ENCODE results near the gene RPS16. TPM values are rescaled to one million over a fixed set of nuclear protein-coding genes. Genes with fewer than 3 reads are reported as not detected.
A peak's percentile ranks its signal among the peaks of the same experiment; 100 is the strongest.

RPS16 gene
- total RNA-seq, 4 donors from 2014 or later = 1,048 to 1,762 (median 1,462) TPM

DNA sequence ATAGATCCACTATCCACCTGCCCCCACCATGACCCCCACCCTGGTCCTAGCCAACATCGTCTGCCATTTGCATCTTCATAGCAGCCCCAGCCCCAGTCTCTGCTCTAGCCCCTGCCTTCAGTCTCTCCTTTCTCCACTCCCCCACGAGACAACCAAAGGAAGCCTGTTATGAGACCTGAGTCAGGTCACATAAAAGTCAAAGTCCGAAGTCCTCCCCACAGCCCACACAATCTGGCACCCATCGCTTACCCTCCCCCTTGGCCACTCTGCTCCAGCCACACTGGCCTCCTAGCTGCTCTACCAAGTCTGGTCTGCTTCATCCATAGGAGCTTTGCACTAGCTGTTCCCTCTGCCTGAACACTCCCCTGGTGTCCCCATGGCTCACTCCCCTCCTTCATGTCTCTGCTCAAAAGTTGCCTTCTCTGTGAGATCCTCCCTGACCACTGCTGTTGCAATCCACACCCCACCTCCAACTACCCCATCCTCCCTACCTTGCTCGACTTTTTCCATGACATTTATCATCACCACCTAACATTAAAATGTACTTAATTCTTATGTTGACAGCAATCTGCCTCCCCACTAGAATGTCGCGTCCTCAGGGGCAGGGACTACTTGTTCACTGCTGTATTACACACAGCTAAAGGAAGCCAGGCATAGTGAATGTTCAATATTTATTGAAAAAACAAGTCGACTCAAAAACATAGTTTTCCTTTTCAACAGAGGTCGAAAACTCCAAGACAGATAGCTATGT is 24.5 kb downstream of the RPS16 start:
- H3K4me1 ChIP-seq = peaks cover 6 to 42% (median 32%) of the 10 kb centered on the region in 4 donors
- peaks cover 10 to 28% (median 18%) of the 10 kb centered on the region in 3 donors for H3K36me3 ChIP-seq
- DNase-seq (ENCODE audit: low spot score in 2 of 2) = peak in 1 of 2 donors; percentile 70
- H3K27me3 ChIP-seq = peaks cover 0 to 3% of the 10 kb centered on the region in 2 donors
- H3K9me3 ChIP-seq = no peaks in the 10 kb centered on the region
- peak overlapping the region; percentile 94 to 100 (median 100) for H3K27ac ChIP-seq
- no peak for TF ChIP-seq POLR2A (IDR thresholded peaks at IDR 0.05)
- TF ChIP-seq EP300 (IDR thresholded peaks at IDR 0.05) = peak in 1 of 2 donors; percentile 39
- peak overlapping the region; percentile 66 to 98 (median 88) for H3K4me3 ChIP-seq
- 12 to 16% methylated on average over 9 of the region's 9 CpGs for WGBS, 2 donors

DNA sequence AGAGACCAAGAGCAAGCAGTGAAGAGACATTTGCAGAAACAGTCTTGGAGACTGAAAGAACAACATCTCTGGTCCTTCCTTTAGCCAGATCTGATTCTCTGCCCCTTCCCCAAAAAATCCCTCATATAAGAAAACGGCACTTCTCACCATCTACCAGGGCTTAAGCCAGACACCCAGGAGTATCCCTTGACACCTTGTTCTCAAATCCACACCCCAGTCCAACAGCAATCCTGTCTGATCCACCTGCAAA is 25.0 kb downstream of the RPS16 start:
- WGBS, 2 donors = 29 to 38% methylated on average over 1 of the region's 1 CpG
- H3K4me1 ChIP-seq = peaks cover 6 to 44% (median 37%) of the 10 kb centered on the region in 4 donors
- no peaks in the 10 kb centered on the region for H3K9me3 ChIP-seq
- H3K27me3 ChIP-seq = peaks cover 0 to 3% of the 10 kb centered on the region in 2 donors
- peak overlapping the region; percentile 94 to 100 (median 100) for H3K27ac ChIP-seq
- H3K4me3 ChIP-seq = peak overlapping the region; percentile 66 to 98 (median 88)
- DNase-seq (ENCODE audit: low spot score in 2 of 2) = no peak
- TF ChIP-seq EP300 (IDR thresholded peaks at IDR 0.05) (no peak), POLR2A (IDR thresholded peaks at IDR 0.05) (no peak)
- TF ChIP-seq, protein P1, sequence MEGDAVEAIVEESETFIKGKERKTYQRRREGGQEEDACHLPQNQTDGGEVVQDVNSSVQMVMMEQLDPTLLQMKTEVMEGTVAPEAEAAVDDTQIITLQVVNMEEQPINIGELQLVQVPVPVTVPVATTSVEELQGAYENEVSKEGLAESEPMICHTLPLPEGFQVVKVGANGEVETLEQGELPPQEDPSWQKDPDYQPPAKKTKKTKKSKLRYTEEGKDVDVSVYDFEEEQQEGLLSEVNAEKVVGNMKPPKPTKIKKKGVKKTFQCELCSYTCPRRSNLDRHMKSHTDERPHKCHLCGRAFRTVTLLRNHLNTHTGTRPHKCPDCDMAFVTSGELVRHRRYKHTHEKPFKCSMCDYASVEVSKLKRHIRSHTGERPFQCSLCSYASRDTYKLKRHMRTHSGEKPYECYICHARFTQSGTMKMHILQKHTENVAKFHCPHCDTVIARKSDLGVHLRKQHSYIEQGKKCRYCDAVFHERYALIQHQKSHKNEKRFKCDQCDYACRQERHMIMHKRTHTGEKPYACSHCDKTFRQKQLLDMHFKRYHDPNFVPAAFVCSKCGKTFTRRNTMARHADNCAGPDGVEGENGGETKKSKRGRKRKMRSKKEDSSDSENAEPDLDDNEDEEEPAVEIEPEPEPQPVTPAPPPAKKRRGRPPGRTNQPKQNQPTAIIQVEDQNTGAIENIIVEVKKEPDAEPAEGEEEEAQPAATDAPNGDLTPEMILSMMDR (IDR thresholded peaks at IDR 0.05) = no peak
- peaks cover 10 to 23% (median 18%) of the 10 kb centered on the region in 3 donors for H3K36me3 ChIP-seq

DNA sequence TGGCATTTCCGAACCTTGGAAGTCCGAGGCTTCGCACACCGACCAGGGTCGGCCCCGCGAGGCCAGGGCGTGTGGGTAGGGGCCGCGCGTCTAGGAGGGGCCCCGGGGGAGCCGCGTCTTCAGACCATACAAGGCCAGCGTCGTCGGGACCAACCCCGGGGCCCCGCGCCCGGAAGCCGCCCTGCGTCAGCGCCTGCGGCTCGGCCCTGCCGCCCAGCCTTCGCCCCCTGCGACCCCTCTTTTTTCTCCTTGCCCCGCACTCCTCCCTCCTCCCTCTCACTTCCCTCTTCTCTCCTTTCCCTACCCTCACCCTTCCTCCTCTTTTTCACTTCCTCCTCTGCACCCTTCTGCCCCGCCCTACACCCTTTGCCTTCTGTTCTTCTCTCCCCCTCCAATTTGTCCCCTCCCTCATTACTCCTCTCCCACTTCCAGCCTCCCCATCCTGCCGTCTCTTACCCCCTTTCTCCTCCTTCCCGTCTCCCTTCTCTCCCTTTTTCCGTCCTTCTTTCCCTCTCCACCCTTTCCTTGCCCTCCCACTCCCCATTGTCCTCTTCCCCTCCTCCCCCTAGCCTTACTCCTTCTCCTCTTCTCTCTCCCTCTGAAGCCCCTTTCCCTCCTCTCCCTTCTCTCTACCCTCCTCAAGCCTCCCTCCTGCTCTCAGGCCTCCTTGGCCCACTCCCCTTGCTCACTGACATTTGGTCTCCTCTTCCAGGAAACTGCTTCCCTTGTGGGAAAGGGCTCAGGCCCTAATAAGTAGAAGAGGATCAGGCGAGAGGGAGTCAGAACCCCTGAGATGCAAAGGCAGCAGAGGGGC is 25.5 kb downstream of the RPS16 start:
- no peaks in the 10 kb centered on the region for H3K9me3 ChIP-seq

DNA sequence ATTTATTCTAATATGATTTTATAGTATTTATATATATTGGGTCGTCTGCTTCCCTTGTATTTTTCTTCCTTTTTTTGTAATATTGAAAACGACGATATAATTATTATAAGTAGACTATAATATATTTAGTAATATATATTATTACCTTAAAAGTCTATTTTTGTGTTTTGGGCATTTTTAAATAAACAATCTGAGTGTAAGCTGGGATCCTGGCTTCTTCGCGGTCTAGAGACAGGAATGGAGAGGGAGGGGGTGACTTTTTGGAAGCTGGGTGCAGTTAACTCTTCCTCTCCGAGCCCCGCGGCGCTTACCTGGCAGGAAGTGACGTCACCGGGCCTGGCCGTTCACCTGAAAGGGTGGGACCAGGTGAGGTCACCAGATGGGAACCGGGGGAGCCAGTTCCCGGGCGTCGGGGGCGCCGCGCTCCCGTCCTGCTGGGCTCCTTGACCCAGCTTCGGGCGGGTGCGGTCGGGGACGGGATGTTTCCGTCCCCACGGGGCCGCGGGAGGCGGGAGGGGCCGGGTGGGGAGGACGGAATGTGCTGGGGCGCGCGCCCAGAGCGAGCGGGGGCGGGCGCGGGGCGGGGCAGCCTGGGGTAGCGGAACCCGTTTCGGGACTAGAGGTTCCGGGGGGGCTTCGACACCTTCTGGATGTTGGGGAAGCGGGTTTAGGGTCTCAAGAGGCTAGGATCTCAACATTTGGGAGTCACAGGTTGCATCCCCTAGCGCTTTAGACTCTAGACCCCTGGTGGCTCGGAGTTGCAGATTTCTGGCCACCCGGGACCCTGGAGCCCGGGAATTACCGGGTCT is 26.3 kb downstream of the RPS16 start:
- H3K27me3 ChIP-seq = peaks cover 0 to 3% of the 10 kb centered on the region in 2 donors
- 0 to 2% methylated on average over 23 to 46 of the region's 52 CpGs for WGBS, 2 donors
- H3K36me3 ChIP-seq = peaks cover 10 to 22% (median 18%) of the 10 kb centered on the region in 3 donors
- peak; percentile 89 to 91 for DNase-seq (ENCODE audit: low spot score in 2 of 2)
- peak overlapping the region; percentile 66 to 98 (median 88) for H3K4me3 ChIP-seq
- H3K9me3 ChIP-seq = no peaks in the 10 kb centered on the region
- H3K27ac ChIP-seq = peak overlapping the region; percentile 94 to 100 (median 100)
- H3K4me1 ChIP-seq = peaks cover 6 to 44% (median 41%) of the 10 kb centered on the region in 4 donors
- TF ChIP-seq POLR2A (IDR thresholded peaks at IDR 0.05) (peak; percentile 54 to 73), EP300 (IDR thresholded peaks at IDR 0.05) (peak in 1 of 2 donors; percentile 95)
- TF ChIP-seq, protein P1 (IDR thresholded peaks at IDR 0.05) = peak in 2 of 5 experiments; percentile 23 to 34

More for the DNA sequence above, 25.5 kb downstream of the RPS16 start:
- peak overlapping the region; percentile 66 to 98 (median 88) for H3K4me3 ChIP-seq
- peaks cover 6 to 44% (median 39%) of the 10 kb centered on the region in 4 donors for H3K4me1 ChIP-seq
- peak; percentile 73 to 75 for DNase-seq (ENCODE audit: low spot score in 2 of 2)
- peak in 1 of 2 donors; percentile 73 for TF ChIP-seq EP300 (IDR thresholded peaks at IDR 0.05)
- peak in 1 of 2 donors; percentile 51 for TF ChIP-seq POLR2A (IDR thresholded peaks at IDR 0.05)
- TF ChIP-seq, protein P1 (IDR thresholded peaks at IDR 0.05) = no peak
- H3K36me3 ChIP-seq = peaks cover 10 to 22% (median 18%) of the 10 kb centered on the region in 3 donors
- H3K27ac ChIP-seq = peak overlapping the region; percentile 94 to 100 (median 100)
- 2% methylated on average over 29 to 32 of the region's 35 CpGs for WGBS, 2 donors
- peaks cover 0 to 3% of the 10 kb centered on the region in 2 donors for H3K27me3 ChIP-seq
